GM18507 (cell line): ENCODE data around the gene FAM217B.
"Not testable (repeated sequence)": the region's sequence is repeated elsewhere in the genome, so short reads cannot be mapped to it uniquely, and the experiment has no call there.

Experiments used
- DNase-seq: peaks from one replicate; pipeline ENCODE4 v3.0.0; 2011; ENCODE audit warnings: low read depth; ENCODE audit not compliant: insufficient read length; ENCODE audit errors: extremely low spot score
- FAIRE-seq: peaks from 2 replicates; lab custom pipeline; 2011; peaks lifted over from hg19 to GRCh38; lab: Jason Lieb, UNC

Gene FAM217B

DNA sequence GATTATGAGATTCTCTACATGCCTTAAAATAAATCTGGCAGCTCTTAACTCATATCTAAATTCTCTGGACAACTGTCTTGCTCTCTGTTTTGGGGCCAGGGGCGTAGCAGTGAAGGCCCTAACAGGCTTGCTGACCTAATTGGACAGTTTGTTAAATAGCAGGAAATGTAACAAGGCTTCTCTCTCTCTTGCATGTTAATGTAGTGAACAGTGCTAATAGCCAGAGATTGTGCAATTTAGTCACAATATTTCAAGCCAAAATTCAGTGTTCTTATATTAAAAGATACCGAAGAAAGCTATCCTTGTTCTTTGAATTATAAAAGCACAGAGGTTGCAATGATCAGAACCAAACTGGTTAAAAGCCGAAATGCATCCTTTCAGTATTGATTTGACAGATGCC lies 3.0 kb upstream of the FAM217B start:
- DNase-seq, result no peak
- FAIRE-seq, result no peak

GRCh38 chr20:59938221-59938620 lies 2.0 kb upstream of the FAM217B start:
- DNase-seq, result no peak
- FAIRE-seq, result no peak

GRCh38 chr20:59938696-59939051 lies 1.5 kb upstream of the FAM217B start:
- DNase-seq (no peak), FAIRE-seq (no peak)

- FAIRE-seq, result no peak
- no peak for DNase-seq
These were observed 924 bp upstream of the FAM217B start for GRCh38 chr20:59939052-59939878.

GRCh38 chr20:59939879-59940128 lies 385 bp upstream of the FAM217B start:
- FAIRE-seq (no peak), DNase-seq (no peak)

DNA sequence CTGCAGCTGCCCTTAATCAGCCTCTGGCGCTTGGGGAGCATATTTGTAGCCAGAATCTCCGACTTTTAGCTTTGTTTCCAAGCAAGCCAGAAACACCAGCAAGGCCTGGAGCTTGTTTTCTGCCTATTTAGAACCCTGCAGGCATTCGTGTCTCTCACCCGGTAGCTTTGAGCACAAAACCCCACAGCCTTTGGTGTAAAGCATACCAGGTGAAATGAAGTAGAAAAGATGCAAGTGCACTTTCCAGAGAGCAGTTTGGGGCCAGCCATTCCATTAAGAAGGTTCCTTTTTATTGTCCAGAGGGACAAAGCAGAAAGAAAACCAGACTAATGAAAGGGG lies 736 bp downstream of the FAM217B start:
- no peak for FAIRE-seq
- no peak for DNase-seq

GRCh38 chr20:59942245-59942644 lies 2.1 kb downstream of the FAM217B start:
- FAIRE-seq, result no peak
- no peak for DNase-seq

GRCh38 chr20:59944726-59945125 lies 4.5 kb downstream of the FAM217B start:
- FAIRE-seq, result no peak
- no peak for DNase-seq

- no peak for DNase-seq
- FAIRE-seq, result no peak
These were observed 5.0 kb downstream of the FAM217B start for GRCh38 chr20:59945175-59945574.

- FAIRE-seq (no peak), DNase-seq (no peak)
These were observed 5.5 kb downstream of the FAM217B start for GRCh38 chr20:59945731-59946130.

GRCh38 chr20:59947376-59947775 lies 7.2 kb downstream of the FAM217B start:
- DNase-seq, result no peak
- no peak for FAIRE-seq

DNA sequence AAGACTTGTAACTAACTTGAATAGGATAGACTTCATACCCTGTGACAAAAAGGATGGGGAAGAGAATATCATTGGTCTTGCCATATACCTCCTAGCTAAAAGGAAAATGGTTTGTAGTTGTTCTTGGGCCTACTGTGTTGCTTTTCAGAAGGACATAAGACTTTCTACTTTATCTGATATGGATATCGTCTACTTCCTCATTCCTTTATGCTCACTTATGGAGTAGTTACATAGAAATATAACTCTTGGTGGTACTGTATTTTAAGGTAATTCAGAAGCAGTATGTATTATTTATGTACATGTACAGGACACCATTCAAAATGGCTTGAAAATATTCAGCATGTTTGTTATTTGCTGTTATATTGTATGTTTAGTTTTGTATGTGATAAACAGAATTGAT lies 8.0 kb downstream of the FAM217B start:
- DNase-seq (no peak), FAIRE-seq (no peak)

DNA sequence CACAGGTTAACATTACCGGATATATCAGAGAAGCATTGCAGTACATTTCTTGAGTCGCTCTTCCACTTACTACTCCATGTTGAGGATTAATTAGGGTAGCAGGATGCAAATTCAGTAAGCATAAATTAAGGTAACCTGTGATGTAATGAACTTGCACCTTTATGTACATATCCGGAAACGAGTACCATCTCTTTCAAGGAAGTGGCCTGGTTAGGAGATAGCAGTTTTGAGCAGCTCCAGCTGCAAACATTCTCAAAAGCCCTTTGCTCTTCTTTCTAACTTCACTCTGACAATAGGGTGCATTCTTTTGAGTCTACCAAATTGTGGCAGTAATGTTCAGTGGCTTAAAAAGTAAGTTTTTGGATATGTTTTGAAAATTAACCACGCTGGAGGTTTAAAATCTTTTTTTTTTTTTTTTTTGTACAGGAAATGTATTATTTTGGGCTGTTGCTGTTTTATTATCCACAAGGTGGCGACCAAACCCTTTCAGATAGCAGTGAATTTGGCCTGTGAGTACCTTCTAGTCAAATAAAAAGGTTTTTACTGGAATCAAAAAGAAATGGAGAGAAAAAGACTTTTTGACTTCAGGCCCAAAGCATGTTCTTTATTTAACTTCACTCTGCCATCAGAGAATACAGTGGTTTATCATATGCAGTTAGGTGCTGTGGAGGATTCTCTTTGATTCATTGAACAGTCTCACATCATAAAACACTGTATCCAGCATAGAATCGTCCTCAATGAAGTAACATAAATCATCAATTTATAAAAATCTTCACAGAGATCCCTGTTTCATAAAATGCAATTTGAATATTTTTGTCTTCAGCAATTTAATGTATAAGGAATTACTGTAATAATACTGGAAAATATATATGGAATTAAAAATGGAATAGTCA lies 8.9 kb downstream of the FAM217B start:
- FAIRE-seq (peak; percentile 48), DNase-seq (no peak)

DNA sequence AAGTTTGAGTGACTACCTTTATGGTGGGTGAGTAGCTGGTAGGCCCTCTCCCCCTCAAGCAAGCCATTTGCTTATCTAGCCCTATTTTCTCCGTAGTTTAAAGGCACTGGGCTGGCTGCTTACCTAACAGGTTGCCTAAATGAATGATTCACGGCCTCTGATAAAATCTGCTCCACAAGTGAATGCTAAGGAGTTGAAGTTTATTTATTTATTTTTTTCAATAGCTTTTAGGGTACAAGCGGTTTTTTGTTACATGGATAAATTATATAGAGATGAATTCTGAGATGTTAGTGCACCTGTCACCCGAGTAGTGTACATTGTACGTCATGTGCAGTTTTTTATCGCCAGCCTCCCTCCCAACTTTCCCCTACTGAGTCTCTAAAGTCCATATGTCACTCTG lies 9.7 kb downstream of the FAM217B start:
- no peak for DNase-seq
- FAIRE-seq, result no peak

GRCh38 chr20:59954718-59955117 lies 14.5 kb downstream of the FAM217B start:
- no peak for DNase-seq
- no peak for FAIRE-seq

GRCh38 chr20:59955131-59955796 lies 15.1 kb downstream of the FAM217B start:
- DNase-seq (no peak), FAIRE-seq (no peak)

- FAIRE-seq, DNase-seq: not testable (repeated sequence)
These were observed 17.4 kb downstream of the FAM217B start for GRCh38 chr20:59957568-59957967.

- DNase-seq, result no peak
- FAIRE-seq, result no peak
These were observed 17.9 kb downstream of the FAM217B start, which contains the start of gene CDH26 for GRCh38 chr20:59958123-59958522. Gene CDH26, plus strand, starts transcription at chr20:59958423. Its CDS starts 304 bp downstream, at chr20:59958727.

GRCh38 chr20:59958626-59959025 lies 18.4 kb downstream of the FAM217B start:
- DNase-seq, result no peak
- no peak for FAIRE-seq

DNA sequence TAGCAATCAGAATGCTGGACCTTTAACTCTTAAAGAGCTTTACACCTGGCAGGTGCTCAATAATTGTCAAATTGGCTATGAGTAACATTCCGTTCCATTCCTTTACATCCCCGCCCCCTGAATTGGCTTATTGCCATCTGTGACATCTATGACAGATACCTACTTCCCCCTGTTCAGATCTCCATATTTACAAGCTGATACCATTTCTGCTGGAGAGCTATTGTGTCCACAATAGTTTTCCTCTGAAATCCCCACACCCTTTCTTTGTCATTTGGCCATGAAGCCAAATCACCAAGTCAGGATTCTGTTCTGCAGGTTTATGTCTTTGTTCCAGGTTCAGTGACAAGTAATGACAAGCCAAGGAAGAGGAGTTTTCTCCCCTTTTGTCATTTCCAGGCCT lies 21.2 kb downstream of the FAM217B start:
- no peak for FAIRE-seq

GRCh38 chr20:59962155-59962554 lies 22.0 kb downstream of the FAM217B start:
- FAIRE-seq (no peak), DNase-seq (no peak)

More for the DNA sequence above, 21.2 kb downstream of the FAM217B start:
- DNase-seq, result no peak
